GM12892 (cell line): ENCODE data around the gene ST8SIA5.
A peak's percentile ranks its signal among the peaks of the same experiment; 100 is the strongest.

Source experiments
- DNase-seq: peaks from one replicate; pipeline ENCODE4 v3.0.0; 2011; ENCODE audit not compliant: insufficient read length
- FAIRE-seq: peaks from 2 replicates; lab custom pipeline; 2011; peaks lifted over from hg19 to GRCh38; lab: Jason Lieb, UNC
- POLR2A ChIP-seq: IDR thresholded peaks from 2 replicates; pipeline ENCODE4 v1.6.1; 2011; ENCODE audit warnings: low read depth, low read length, control low read depth
- POLR2AphosphoS5 ChIP-seq: IDR thresholded peaks from 2 replicates; pipeline ENCODE4 v1.6.1; 2011; ENCODE audit warnings: low read depth, low read length, control low read depth
- TAF1 ChIP-seq: IDR thresholded peaks from 2 replicates; pipeline ENCODE4 v1.6.1; 2011; ENCODE audit warnings: low read depth, mild to moderate bottlenecking, control low read depth, low read length, borderline replicate concordance

ST8SIA5 gene

DNA sequence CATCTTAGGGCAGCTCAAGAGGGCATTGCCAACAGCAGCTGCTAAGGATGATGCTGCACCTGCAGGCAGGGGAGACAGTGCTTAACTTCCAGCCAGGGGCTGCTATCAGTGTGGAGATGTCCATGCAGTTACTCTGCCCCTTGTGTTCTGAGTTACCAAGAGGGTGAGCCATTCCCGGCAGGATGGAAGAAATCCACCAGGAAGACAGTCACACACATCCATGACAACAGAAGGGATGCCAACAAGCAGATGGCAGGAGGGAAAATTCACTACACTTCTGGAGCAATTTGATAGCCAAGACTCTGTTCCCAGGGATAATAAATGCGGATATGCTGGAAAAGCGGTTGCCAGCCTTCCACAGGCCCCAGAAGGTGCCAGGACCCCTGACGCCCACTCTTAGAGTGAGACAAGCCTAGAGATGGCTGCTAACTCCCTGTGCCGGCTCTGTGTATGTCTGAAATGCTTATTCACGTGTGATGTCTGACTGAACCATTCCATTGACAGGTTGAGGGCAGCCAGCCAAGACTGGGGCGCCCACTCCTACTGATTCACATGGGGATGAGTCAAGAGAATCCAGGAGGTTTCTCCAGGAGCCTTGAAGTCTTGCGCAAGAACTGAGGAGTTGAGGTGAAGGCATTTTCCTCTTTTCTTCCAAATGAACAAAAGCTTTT is 124.3 kb downstream of the ST8SIA5 start:
- FAIRE-seq = no peak

DNA sequence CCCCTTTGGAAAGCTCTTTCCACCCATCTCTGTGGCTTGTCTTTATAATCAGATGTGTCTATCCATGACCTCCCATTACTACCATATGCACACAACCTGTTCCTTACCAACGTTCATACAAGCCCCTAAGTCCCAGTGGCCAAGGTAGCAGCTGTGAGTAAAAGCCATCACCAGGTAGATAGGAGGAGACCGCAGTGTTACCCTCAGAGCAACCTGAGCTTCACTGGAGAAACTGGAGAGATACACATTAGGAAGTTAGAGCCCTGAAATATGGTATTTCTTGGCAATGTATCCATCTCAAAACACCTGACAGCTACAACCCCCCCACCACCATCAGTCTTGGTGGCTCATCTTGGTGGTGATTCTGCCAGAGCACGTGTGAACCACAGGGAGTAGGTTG is 125.9 kb downstream of the ST8SIA5 start:
- no peak for TF ChIP-seq POLR2A
- TF ChIP-seq TAF1 = no peak
- no peak for TF ChIP-seq POLR2AphosphoS5
- no peak for FAIRE-seq

More for the DNA sequence above, 124.3 kb downstream of the ST8SIA5 start:
- no peak for TF ChIP-seq POLR2A
- no peak for TF ChIP-seq POLR2AphosphoS5
- no peak for TF ChIP-seq TAF1
- DNase-seq = no peak

DNA sequence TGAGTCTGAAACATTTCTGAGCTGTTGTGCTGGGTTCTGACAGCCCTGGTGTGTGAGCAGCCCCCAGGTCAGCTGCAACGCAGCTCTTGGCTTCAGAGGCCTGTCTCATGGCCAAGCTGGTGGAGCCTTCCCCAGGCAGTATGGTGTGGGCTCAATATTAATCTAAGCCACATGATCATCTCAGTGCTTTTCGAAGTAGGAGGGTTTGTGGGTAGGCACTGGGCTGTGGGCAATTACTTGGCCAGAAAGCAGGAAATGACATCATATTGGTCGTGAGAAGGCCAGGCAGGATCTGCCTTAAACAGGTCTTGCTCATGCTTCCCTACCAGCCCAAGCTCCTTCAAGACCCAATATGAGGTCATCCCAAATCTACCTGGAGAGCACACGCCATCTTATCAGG is 126.7 kb downstream of the ST8SIA5 start:
- no peak for DNase-seq
- TF ChIP-seq POLR2A (no peak), TAF1 (no peak), POLR2AphosphoS5 (no peak)
- FAIRE-seq = no peak

More for the DNA sequence above, 125.9 kb downstream of the ST8SIA5 start:
- DNase-seq = no peak

DNA sequence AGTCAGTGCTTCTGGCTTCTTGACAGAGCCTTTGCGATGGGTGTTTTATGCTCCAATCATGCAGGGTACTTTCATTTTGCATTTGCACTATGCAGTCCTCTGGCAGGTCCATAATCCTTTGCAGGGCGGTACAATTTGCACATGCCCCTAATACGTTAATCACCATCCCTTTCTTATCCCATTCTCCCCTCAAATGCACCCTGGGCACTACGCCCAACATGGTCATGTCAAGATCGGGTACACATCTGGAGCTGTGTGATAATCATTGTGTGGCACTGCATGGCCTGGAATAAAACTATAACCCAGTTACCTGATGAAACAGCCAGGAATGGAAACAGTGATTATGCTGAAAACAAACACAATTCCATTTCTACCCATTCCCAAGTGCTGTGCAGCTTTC is 127.5 kb downstream of the ST8SIA5 start:
- DNase-seq = no peak
- TF ChIP-seq POLR2AphosphoS5 (no peak), POLR2A (no peak), TAF1 (no peak)
- no peak for FAIRE-seq

DNA sequence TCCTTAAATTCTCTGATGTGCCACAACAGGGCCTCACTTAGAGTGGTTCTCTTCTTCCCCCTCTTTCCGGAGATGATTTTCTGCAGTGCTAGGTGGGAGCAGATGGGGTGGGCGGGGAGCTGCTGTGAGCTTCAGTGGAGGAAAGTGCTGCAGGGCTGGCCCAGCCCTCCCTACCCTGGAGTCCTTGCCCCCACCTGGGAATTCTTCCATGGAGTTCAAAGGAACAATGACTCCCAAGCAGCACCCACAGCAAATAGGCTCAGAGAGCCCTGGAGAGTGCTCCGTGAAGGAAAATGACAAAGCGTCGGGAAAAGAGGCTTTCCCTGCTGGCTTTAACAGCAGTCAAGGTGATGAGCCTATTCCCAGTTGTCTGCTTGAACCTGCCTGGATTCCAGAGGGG is 128.6 kb downstream of the ST8SIA5 start:
- FAIRE-seq = no peak

DNA sequence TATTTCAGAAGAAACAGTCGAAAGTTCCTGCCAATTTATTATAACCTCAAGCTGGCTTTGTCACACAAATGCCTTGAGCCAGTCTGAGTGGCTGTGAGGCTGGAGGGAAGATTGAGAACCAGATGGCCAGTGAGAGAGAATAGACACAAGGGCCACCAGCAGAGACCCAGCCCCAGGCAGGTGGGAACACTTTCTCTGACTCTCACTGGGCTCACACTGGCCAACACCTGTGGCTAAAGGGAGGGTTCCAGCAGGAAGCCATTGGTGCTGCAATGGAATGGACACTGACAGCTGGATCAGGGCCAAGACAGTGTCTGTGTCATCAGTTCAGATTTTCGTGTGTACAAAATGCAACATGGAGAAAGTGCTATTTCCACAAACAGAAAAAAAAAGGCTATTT is 129.7 kb downstream of the ST8SIA5 start:
- no peak for TF ChIP-seq POLR2AphosphoS5
- TF ChIP-seq POLR2A = no peak
- no peak for TF ChIP-seq TAF1
- DNase-seq (no peak), FAIRE-seq (no peak)

More for the DNA sequence above, 128.6 kb downstream of the ST8SIA5 start:
- no peak for DNase-seq
- no peak for TF ChIP-seq POLR2A
- TF ChIP-seq TAF1 = no peak
- no peak for TF ChIP-seq POLR2AphosphoS5

DNA sequence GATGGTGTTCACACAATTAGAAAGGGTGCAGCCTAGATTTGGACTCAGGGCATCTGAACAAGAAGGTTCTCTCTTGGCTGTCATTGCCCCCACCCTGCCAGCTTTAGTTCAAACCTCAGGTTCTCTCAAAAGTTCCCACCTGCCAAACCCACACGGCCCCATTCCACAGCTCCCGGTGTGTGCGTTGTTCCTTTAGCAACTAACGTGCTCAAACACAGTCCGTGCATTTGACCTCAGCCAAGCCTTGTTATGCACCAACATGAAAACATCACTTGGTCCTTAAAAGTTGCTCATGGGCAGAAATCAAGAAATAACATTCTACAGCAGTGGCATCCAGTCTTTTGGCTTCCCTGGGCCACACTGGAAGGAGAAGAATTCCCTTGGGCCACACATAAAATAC is 131.8 kb downstream of the ST8SIA5 start:
- no peak for DNase-seq
- no peak for TF ChIP-seq TAF1
- no peak for TF ChIP-seq POLR2AphosphoS5
- TF ChIP-seq POLR2A = no peak
- FAIRE-seq = no peak

DNA sequence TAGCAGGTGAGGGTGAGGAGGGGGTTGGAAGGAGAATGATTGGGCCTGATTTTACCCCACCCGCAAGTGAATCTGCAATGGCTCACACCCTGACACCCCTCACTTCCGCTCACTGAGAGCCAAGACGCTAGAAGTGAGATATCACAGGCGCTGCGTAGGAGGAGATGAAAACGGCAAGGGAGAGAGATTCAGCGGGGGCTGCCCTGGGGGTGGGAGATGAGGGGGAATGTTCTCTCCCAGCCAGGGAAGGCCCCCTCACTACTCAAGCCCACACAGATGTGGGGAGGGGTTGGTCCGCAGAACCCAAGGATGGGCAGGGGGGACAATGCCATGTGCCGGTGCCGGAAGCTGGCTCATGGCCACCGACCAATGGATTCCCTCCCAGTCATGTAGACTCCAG is 132.7 kb downstream of the ST8SIA5 start:
- no peak for FAIRE-seq
- no peak for DNase-seq
- TF ChIP-seq TAF1 (no peak), POLR2A (no peak), POLR2AphosphoS5 (no peak)

DNA sequence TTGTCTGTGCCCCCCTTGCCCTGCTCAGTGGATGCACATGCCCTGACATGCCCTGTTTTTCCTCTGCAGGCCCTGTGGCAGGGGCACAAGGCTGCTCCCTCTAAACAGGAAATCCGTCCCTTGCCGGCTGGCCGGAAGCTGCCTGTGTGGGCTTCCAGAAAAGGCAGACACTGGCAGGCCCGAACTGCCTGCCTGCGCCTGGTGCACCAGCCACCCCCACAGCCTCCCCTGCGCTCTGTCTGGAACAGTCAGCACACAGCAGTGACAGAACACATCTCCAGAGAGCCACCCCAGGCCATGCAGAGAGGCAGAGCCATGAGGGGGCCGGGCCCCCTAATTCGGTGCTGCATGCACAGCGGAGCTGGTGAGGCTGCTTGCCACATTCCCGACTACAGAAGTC is 133.3 kb downstream of the ST8SIA5 start:
- FAIRE-seq = no peak
- TF ChIP-seq POLR2A (no peak), TAF1 (no peak), POLR2AphosphoS5 (no peak)

DNA sequence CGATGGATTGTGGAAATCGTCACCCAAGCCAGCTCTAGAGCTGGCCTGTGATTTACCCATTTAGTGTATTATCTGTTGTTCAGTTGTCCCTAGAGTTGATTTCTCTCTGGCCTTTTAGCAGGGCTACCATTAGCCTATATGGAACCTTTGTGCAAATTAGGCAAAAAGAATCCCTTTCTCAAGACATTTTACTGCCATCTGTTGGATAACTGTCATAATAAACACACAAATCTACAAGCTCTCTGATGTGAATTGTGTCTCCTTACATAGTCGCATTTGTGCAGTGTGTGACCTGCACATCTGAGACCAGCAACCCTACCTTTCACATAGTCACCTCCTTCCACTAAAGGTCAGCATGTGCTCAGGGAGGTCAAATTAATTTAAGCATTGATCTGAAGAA is 133.9 kb downstream of the ST8SIA5 start:
- peak; percentile 44 for FAIRE-seq
- no peak for DNase-seq
- no peak for TF ChIP-seq TAF1
- no peak for TF ChIP-seq POLR2AphosphoS5
- TF ChIP-seq POLR2A = no peak

More for the DNA sequence above, 133.3 kb downstream of the ST8SIA5 start:
- no peak for DNase-seq

DNA sequence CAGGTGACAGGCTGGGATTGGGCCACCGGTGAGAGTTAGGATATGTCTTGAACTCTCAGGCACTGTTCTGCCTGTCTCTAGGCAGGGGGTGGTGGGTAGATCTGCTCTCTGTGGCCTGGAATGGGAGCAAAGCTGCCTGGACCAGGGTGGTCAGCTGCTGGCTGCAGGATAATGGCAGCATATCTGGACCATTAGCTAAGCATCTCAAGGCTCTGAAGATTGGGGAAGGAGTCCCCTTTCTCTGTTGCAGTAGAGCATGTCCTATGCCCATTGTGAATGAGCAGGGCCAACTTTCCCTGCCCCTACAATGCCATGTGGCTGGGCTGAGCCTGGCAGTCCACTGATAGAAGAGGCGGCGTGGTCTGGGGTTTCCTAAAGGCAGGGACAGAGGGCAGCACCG is 134.4 kb downstream of the ST8SIA5 start:
- no peak for FAIRE-seq
- no peak for DNase-seq
- TF ChIP-seq POLR2AphosphoS5 (no peak), TAF1 (no peak), POLR2A (no peak)

DNA sequence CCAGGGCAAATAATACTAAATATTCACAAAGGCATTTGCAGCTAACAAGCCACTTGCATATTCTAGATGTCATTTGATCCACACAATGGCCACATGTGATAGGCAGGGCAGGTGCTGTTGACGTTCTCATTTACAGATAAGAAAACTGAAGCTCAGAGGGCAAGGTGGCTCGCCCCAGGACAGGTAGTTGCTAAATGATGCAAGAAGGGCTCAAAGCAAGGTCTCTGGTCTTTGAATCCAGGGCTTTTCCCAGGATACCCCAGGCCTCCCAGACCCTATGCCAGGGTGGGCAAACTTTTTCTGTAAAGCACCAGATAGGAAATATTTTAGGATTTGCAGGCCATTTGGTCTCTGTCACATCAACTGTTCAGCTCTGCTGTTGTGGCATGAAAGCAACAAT is 135.0 kb downstream of the ST8SIA5 start:
- DNase-seq (no peak), FAIRE-seq (no peak)
- TF ChIP-seq POLR2AphosphoS5 (no peak), POLR2A (no peak), TAF1 (no peak)
